SU-DHL-6 (cell line): ENCODE data around the gene CHST1.

ENCODE experiments used
- CTCF ChIP-seq: fragments of 200-600 bp; sonication (generic); IDR thresholded peaks from one replicate; pipeline ENCODE4 v1.5.1; 2017; ENCODE audit warnings: antibody characterized with exemption, mild to moderate bottlenecking, low read length, moderate library complexity; ENCODE audit not compliant: insufficient read depth, poor library complexity, severe bottlenecking
- EZH2phosphoT487 ChIP-seq: fragments of 200-600 bp; sonication (generic), shearing (Covaris generic); conservative IDR thresholded peaks from 2 replicates; pipeline ENCODE4 v1.6.1; 2018; ENCODE audit warnings: mild to moderate bottlenecking, antibody characterized with exemption, low read length, moderate library complexity, mixed read lengths

GRCh38 chr11:45644981-45645889 is 20.2 kb downstream of the CHST1 start:
- no peak for TF ChIP-seq EZH2phosphoT487
- TF ChIP-seq CTCF: no peak
